PC-3 (cell line): ENCODE measurements around the gene LSP1.

Source experiments
- EZH2 ChIP-seq: fragments of 300-600 bp; sonication (generic); IDR thresholded peaks from one replicate; pipeline ENCODE4 v1.6.1; 2017; ENCODE audit warnings: antibody characterized with exemption, mild to moderate bottlenecking, low read length; ENCODE audit not compliant: unreplicated experiment
- EZH2phosphoT487 ChIP-seq: fragments of 300-600 bp; sonication (generic); IDR thresholded peaks from 2 replicates; pipeline ENCODE4 v1.6.1; 2018; ENCODE audit warnings: mild to moderate bottlenecking, antibody characterized with exemption, low read length, borderline replicate concordance
- TF ChIP-seq, protein P1 (sequence below): fragments of 300-600 bp; sonication (generic); conservative IDR thresholded peaks from 2 replicates; pipeline ENCODE4 v1.5.1; 2017; ENCODE audit warnings: antibody characterized with exemption, low read depth, mild to moderate bottlenecking, low read length

DNA sequence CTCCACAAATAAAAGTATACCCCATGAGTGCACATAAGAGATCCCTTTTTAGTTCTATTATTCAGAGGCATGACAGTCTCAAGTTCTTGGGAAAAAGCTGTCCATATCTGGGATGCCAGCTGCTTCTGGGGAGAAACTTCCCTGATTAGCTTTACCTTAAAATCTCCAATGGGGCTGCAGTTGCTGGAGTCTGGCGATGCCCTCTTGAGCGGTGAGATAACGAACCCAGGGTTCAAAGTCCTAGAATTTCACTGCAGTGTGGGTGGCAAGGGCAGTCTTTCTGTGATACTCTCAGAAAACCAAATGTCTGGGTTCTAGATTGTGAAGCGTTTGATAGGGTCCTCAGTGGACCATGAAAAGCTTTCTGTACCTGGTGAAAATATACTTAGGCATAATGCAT, 46.2 kb downstream of the LSP1 start:
- TF ChIP-seq, protein P1, sequence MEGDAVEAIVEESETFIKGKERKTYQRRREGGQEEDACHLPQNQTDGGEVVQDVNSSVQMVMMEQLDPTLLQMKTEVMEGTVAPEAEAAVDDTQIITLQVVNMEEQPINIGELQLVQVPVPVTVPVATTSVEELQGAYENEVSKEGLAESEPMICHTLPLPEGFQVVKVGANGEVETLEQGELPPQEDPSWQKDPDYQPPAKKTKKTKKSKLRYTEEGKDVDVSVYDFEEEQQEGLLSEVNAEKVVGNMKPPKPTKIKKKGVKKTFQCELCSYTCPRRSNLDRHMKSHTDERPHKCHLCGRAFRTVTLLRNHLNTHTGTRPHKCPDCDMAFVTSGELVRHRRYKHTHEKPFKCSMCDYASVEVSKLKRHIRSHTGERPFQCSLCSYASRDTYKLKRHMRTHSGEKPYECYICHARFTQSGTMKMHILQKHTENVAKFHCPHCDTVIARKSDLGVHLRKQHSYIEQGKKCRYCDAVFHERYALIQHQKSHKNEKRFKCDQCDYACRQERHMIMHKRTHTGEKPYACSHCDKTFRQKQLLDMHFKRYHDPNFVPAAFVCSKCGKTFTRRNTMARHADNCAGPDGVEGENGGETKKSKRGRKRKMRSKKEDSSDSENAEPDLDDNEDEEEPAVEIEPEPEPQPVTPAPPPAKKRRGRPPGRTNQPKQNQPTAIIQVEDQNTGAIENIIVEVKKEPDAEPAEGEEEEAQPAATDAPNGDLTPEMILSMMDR = no peak
- no peak for TF ChIP-seq EZH2
- TF ChIP-seq EZH2phosphoT487 = no peak
